Uterus (tissue), 4 donors: ENCODE measurements around the gene ZHX3. TPM values are rescaled to one million over a fixed set of nuclear protein-coding genes. Genes with fewer than 3 reads are reported as not detected.

Experiments
- DNase-seq, 2 donors: peaks; one replicate each; pipeline ENCODE4 v3.0.0-alpha.2; 2019 to 2020
- H3K27ac ChIP-seq, 2 donors: fragments of 200-600 bp; sonication (generic); 1 replicate in 1 of 2; 2 replicates in 1 of 2; pipeline ENCODE4 v1.5.1; 2016 to 2018
- H3K27me3 ChIP-seq, 2 donors: fragments of 200-600 bp; sonication (generic); one replicate each; pipeline ENCODE4 v1.5.1; 2018 to 2019; ENCODE audit warnings: control low read depth in 1 of 2
- H3K36me3 ChIP-seq, 2 donors: fragments of 200-600 bp; sonication (generic); one replicate each; pipeline ENCODE4 v1.5.1; 2019; ENCODE audit warnings: control low read depth in 1 of 2
- H3K4me1 ChIP-seq, 2 donors: fragments of 200-600 bp; sonication (generic); one replicate each; pipeline ENCODE4 v1.5.1; 2018 to 2019; ENCODE audit warnings: control low read depth in 1 of 2
- H3K4me3 ChIP-seq, 2 donors: fragments of 200-600 bp; sonication (generic); 1 replicate in 1 of 2; 2 replicates in 1 of 2; pipeline ENCODE4 v1.5.1; 2018 to 2019; ENCODE audit warnings: mild to moderate bottlenecking in 1 of 2
- H3K9me3 ChIP-seq, 2 donors: fragments of 200-600 bp; sonication (generic); one replicate each; pipeline ENCODE4 v1.5.1; 2019; ENCODE audit warnings: control low read depth in 1 of 2
- CTCF ChIP-seq, 4 experiments: fragments of 200-600 bp in 2 of 4; fragments of 450-650 bp in 2 of 4; sonication (generic) in 2 of 4; IDR thresholded peaks; one replicate each; pipeline ENCODE4 v1.5.1; 2016 to 2019; ENCODE audit warnings: antibody characterized with exemption in 4 of 4, mild to moderate bottlenecking in 2 of 4, moderate library complexity in 1 of 4
- POLR2A ChIP-seq, 2 donors: fragments of 450-650 bp; IDR thresholded peaks; one replicate each; pipeline ENCODE4 v1.6.1; 2016; ENCODE audit warnings: antibody characterized with exemption in 2 of 2, mild to moderate bottlenecking in 1 of 2, moderate library complexity in 1 of 2
- intact Hi-C: fragments of 100-400 bp; cut with DNase I; formaldehyde crosslinking; loops from one replicate; pipeline ENCODE4 v1.15.1; 2023; ENCODE audit warnings: low total_unique reads
- total RNA-seq, 4 donors: library from RNA; depleted of rRNA in 3 of 4; stranded (reverse); fragments of >200 nt in 3 of 4; gene quantifications; one replicate each; pipeline versions ENCODE4 v1.1.0 to v1.2.4, GENCODE V29; 2014 to 2023
- donor health status: DM: yes; HTN: yes; CAD: no.

The ZHX3 gene
- total RNA-seq, 4 donors from 2014 or later = 18.7 to 85.2 (median 25.0) TPM

DNA sequence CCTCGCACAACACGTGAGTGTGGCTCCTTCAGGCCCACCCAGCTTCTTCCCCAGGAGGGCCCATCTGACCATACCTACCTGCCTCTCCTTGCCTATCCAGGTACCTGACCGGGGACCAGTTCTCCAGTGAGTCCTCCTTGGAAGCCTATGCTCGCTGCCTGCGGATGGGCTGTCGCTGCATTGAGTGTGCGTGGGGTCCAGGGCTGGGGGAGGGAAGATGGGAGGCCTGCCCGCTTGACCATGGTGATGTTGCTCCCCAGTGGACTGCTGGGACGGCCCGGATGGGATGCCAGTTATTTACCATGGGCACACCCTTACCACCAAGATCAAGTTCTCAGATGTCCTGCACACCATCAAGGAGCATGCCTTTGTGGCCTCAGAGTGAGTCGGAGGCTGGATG is 153.7 kb downstream of the ZHX3 start:
- Histone ChIP-seq H3K9me3 (no peaks in the 10 kb centered on the region), H3K36me3 (no peaks in the 10 kb centered on the region), H3K4me3 (no peak overlapping the region), H3K27ac (no peak overlapping the region), H3K27me3 (no peaks in the 10 kb centered on the region), H3K4me1 (no peaks in the 10 kb centered on the region)
- DNase-seq = no peak
- no peak for TF ChIP-seq POLR2A (IDR thresholded peaks at IDR 0.05)
- TF ChIP-seq CTCF (IDR thresholded peaks at IDR 0.05) = no peak
- intact Hi-C loops = no loop called here

GRCh38 chr20:41162396-41162795 is 155.1 kb downstream of the ZHX3 start:
- DNase-seq = no peak
- TF ChIP-seq CTCF (IDR thresholded peaks at IDR 0.05) (no peak), POLR2A (IDR thresholded peaks at IDR 0.05) (no peak)
- H3K9me3 ChIP-seq = no peaks in the 10 kb centered on the region
- intact Hi-C loops = no loop called here
- H3K4me1 ChIP-seq = no peaks in the 10 kb centered on the region
- no peaks in the 10 kb centered on the region for H3K36me3 ChIP-seq
- H3K27ac ChIP-seq = no peak overlapping the region
- H3K4me3 ChIP-seq = no peak overlapping the region
- H3K27me3 ChIP-seq = no peaks in the 10 kb centered on the region

DNA sequence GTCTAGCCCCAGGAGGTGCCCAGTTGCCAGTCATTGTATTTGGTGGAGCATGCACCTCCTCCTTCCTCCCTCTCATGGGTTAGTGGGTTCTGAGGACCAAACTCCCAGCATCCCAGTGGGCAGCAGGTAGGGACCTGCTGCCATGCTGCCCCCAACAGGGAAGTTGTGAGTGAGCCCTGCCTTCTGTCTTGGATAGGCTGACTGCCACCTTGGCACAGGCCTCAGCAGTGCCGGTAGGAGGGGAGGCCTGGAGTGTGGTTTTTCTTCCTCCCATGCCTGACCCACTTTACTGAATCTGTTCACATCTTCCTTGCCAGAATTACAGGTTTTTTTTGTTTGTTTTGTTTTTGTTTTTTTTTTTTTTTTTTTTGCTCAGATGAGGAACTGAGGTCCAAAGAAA is 155.6 kb downstream of the ZHX3 start:
- H3K4me1 ChIP-seq = no peaks in the 10 kb centered on the region
- no peaks in the 10 kb centered on the region for H3K27me3 ChIP-seq
- peak overlapping the region in 1 of 2 donors; percentile 29 for H3K27ac ChIP-seq
- no peak overlapping the region for H3K4me3 ChIP-seq
- intact Hi-C loops = no loop called here
- no peak for DNase-seq
- TF ChIP-seq POLR2A (IDR thresholded peaks at IDR 0.05) = no peak
- no peak for TF ChIP-seq CTCF (IDR thresholded peaks at IDR 0.05)
- H3K36me3 ChIP-seq = no peaks in the 10 kb centered on the region
- H3K9me3 ChIP-seq = no peaks in the 10 kb centered on the region

DNA sequence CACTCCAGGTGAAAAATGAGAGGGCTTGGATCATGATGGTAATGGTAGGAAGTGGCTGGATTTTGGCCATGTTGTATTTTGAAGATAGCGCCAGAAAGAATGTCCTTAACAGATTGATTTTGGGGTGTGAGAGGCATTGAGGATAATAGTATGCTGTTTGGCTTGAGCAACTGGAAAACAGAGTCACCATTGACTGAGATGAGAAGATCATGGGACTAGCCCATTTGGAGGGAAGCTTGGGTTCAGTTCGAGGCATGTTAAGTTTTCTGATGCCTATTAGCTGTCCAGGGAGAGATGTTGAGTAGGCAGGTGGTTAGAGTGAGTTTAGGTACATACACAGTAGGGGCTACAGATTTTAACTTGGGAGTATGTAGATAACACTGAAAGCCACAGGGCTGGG is 156.8 kb downstream of the ZHX3 start:
- Histone ChIP-seq H3K27ac (no peak overlapping the region), H3K4me3 (no peak overlapping the region), H3K4me1 (no peaks in the 10 kb centered on the region), H3K36me3 (no peaks in the 10 kb centered on the region), H3K27me3 (no peaks in the 10 kb centered on the region), H3K9me3 (no peaks in the 10 kb centered on the region)
- DNase-seq = no peak
- intact Hi-C loops = no loop called here
- TF ChIP-seq POLR2A (IDR thresholded peaks at IDR 0.05) (no peak), CTCF (IDR thresholded peaks at IDR 0.05) (no peak)

GRCh38 chr20:41159547-41159946 is 158.0 kb downstream of the ZHX3 start:
- TF ChIP-seq CTCF (IDR thresholded peaks at IDR 0.05) (no peak), POLR2A (IDR thresholded peaks at IDR 0.05) (no peak)
- intact Hi-C loops = no loop called here
- DNase-seq = no peak
- no peaks in the 10 kb centered on the region for H3K4me1 ChIP-seq
- no peaks in the 10 kb centered on the region for H3K36me3 ChIP-seq
- H3K27me3 ChIP-seq = no peaks in the 10 kb centered on the region
- H3K9me3 ChIP-seq = no peaks in the 10 kb centered on the region
- no peak overlapping the region for H3K27ac ChIP-seq
- H3K4me3 ChIP-seq = no peak overlapping the region
